Hematopoietic multipotent progenitor cell treated with erythropoietin and hydrocortisone succinate and interleukin-3 and kit ligand, for 4 days (in vitro differentiated cells): ENCODE results near the gene PLCXD3.
A peak's percentile ranks its signal among the peaks of the same experiment; 100 is the strongest.
"Not testable (repeated sequence)": the region's sequence is repeated elsewhere in the genome, so short reads cannot be mapped to it uniquely, and the experiment has no call there.

ENCODE experiments used
- DNase-seq: peaks from one replicate; pipeline ENCODE4 v3.0.0-alpha.2; 2015

PLCXD3 gene

GRCh38 chr5:41510176-41510831 lies at the start of gene PLCXD3:
Gene PLCXD3, minus strand, starts transcription at chr5:41510601. Its CDS starts 75 bp downstream, at chr5:41510526.
- no peak for DNase-seq

GRCh38 chr5:41559184-41559583 lies 48.8 kb upstream of the PLCXD3 start:
- DNase-seq = no peak

GRCh38 chr5:41558295-41558694 lies 47.9 kb upstream of the PLCXD3 start:
- no peak for DNase-seq

- no peak for DNase-seq
These were observed 37.6 kb upstream of the PLCXD3 start for GRCh38 chr5:41547991-41548390.

- DNase-seq = no peak
These were observed 31.8 kb upstream of the PLCXD3 start for GRCh38 chr5:41542183-41542582.

- DNase-seq = no peak
These were observed 29.1 kb upstream of the PLCXD3 start for GRCh38 chr5:41539454-41539853.

GRCh38 chr5:41537581-41537980 lies 27.2 kb upstream of the PLCXD3 start:
- DNase-seq = no peak

GRCh38 chr5:41532485-41532884 lies 22.1 kb upstream of the PLCXD3 start:
- no peak for DNase-seq

GRCh38 chr5:41527201-41527779 lies 16.9 kb upstream of the PLCXD3 start:
- no peak for DNase-seq

- no peak for DNase-seq
These were observed 16.3 kb upstream of the PLCXD3 start for GRCh38 chr5:41526699-41527098.

- DNase-seq = peak; percentile 6
These were observed 13.8 kb upstream of the PLCXD3 start for GRCh38 chr5:41524174-41524573.

- DNase-seq = no peak
These were observed 11.9 kb upstream of the PLCXD3 start for GRCh38 chr5:41522193-41522786.

- no peak for DNase-seq
These were observed 9.4 kb upstream of the PLCXD3 start for GRCh38 chr5:41519801-41520200.

- DNase-seq = peak; percentile 2
These were observed 7.5 kb upstream of the PLCXD3 start for GRCh38 chr5:41517909-41518308.

GRCh38 chr5:41511241-41511640 lies 840 bp upstream of the PLCXD3 start:
- DNase-seq = no peak

- no peak for DNase-seq
These were observed 814 bp downstream of the PLCXD3 start for GRCh38 chr5:41509399-41510175.

GRCh38 chr5:41508696-41509398 lies 1.6 kb downstream of the PLCXD3 start:
- no peak for DNase-seq

GRCh38 chr5:41508186-41508585 lies 2.2 kb downstream of the PLCXD3 start:
- DNase-seq = no peak

GRCh38 chr5:41507501-41507900 lies 2.9 kb downstream of the PLCXD3 start:
- no peak for DNase-seq

GRCh38 chr5:41503860-41504259 lies 6.5 kb downstream of the PLCXD3 start:
- DNase-seq = no peak

- DNase-seq = no peak
These were observed 7.1 kb downstream of the PLCXD3 start for GRCh38 chr5:41503310-41503709.

- DNase-seq = not testable (repeated sequence)
These were observed 16.8 kb downstream of the PLCXD3 start for GRCh38 chr5:41493490-41494126.

- no peak for DNase-seq
These were observed 24.9 kb downstream of the PLCXD3 start for GRCh38 chr5:41485533-41485932.
